NOMO-1 (cell line): ENCODE data around the gene KICS2.
A peak's percentile ranks its signal among the peaks of the same experiment; 100 is the strongest.
"Not testable (repeated sequence)": the region's sequence is repeated elsewhere in the genome, so short reads cannot be mapped to it uniquely, and the experiment has no call there.

Experiments
- DNase-seq, 2 experiments: peaks; one replicate each; lab custom pipeline; 2025; ENCODE audit not compliant: unreplicated experiment in 2 of 2; lab: John Stamatoyannopoulos, UW

KICS2 gene

GRCh38 chr12:64218597-64218996 is 3.5 kb downstream of the KICS2 start:
- DNase-seq = peak in 1 of 2 experiments; percentile 42

GRCh38 chr12:64217643-64218042 is 4.5 kb downstream of the KICS2 start:
- not testable (repeated sequence) for DNase-seq

- DNase-seq = no peak
Observed at GRCh38 chr12:64216239-64216638, 5.9 kb downstream of the KICS2 start.

DNA sequence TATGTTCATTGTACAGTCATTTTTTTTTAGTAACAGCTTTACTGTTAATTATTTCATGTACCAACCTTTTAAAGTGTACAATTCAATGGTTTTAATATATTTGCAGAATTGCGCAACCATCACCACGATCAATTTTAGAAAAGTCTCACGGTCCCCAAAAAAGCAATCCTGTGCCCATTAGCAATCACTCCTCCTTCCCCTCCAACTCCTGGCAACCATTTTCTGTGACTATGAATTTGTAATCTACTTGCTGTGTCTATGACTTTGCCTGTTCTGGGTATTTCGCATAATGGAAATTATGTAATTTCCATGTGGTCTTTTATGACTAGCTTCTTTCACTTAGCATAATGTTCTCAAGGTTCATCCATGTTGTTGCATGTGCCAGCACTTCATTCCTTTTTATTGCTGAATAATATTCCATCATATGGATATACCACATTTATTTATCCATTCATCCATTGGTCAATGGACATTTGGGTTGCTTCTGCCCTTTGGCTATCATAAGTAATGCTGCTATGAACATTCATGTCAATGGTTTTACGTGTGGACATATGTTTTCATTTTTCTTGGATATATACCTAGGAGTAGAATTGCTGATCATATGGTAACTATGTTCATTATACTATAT is 9.9 kb downstream of the KICS2 start:
- DNase-seq = no peak

- no peak for DNase-seq
Observed at GRCh38 chr12:64207453-64207852, 14.6 kb downstream of the KICS2 start.

DNA sequence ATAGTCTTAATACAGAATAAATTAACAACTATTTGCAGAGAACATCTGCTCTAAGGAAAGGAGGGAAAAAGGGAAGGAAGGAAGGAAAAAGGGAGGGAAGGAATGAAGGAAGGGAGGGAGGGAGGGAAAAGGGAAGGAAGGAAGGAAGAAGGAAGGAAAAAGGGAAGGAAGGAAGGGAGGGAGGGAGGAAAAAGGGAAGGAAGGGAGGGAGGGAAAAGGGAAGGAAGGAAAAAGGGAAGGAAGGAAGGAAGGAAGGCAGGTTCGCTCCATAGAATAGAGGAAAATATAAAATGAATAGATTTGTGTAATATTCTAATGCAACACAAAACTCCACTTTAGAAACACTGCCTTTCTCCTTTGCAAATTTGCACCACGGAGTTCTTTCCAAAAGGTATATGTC is 16.6 kb downstream of the KICS2 start:
- DNase-seq = no peak

GRCh38 chr12:64203775-64204174 is 18.3 kb downstream of the KICS2 start:
- no peak for DNase-seq

GRCh38 chr12:64203036-64203435 is 19.1 kb downstream of the KICS2 start:
- DNase-seq = no peak

DNA sequence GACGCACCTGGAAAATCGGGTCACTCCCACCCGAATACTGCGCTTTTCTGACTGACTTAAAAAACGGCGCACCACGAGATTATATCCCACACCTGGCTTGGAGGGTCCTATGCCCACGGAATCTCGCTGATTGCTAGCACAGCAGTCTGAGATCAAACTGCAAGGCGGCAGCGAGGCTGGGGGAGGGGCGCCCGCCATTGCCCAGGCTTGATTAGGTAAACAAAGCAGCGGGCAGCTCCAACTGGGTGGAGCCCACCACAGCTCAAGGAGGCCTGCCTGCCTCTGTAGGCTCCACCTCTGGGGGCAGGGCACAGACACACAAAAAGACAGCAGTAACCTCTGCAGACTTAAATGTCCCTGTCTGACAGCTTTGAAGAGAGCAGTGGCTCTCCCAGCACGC is 26.3 kb downstream of the KICS2 start:
- not testable (repeated sequence) for DNase-seq

- DNase-seq = no peak
Observed at GRCh38 chr12:64194333-64195149, 27.6 kb downstream of the KICS2 start.

DNA sequence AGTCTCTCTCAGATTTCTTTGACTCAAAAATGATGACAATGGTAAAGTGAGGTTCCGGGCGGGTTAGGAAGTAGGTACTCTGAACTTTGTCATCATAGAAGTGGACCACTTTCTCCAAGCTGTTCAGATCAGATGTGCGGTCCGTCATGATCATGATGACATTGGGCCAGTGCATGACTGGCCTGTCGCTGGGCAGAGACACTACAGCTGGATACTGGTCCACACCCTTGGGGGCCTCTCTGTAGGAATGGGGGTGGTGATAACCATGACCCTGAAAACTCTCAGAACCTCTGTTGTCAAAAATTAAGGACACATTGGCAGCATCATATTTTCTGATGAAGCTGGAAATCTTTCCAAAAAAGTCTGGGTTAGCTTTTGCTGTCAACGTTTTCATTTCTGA is 28.2 kb downstream of the KICS2 start:
- DNase-seq = no peak

DNA sequence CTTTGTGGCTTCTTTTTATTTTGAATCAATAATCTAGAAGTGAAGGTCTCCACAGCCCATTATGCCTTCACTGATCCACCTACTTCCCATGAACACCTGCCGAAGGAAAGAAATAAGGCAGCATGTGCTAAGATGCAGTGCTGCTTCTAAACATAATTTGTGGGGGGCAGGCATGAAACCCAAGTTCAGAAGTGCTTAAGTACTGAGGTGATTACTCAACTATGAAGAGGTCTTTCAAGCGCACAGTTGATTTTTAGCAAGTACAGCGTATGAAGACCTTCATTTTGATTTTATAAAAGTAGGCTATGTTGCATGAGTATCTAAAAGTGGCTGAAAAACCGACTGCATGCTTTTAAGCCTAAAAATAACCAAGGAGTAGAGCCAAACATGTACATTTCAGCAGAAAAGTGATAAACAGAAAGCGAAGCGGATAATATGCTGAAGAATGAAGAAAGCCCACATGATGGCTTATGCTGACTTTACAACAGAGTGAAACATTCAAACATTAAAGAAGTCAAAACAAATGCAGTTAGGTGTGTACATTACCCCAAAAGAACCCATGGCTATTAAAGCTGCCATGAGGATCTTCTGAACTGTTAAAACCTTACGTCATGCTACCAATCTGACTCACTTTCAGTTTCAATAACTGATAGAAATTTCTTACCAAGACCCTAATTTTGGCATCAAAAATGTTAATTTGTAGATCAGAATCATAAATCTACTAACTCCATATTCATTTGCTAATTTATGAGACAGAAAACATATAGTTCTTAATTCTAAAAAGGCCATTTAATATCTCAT is 29.3 kb downstream of the KICS2 start:
- DNase-seq = no peak

GRCh38 chr12:64190140-64190539 is 32.0 kb downstream of the KICS2 start:
- DNase-seq = no peak

DNA sequence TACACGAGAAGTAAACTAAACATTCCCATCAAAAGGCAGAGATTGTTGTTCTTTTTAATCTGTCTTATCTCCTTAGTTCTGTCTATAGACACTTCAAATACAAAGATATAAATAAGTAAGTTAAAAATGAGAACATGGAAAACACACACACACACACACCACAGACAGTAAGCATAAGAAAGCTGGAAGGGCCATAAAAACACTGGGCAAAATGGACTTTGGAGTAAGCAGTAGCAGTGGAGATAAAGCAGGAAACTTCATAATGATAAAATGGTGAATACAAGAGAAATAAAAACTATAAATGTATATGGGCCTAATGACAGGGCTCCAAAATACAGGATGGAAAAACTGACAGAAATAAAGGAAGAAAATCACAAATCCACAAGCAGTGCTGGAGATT is 32.6 kb downstream of the KICS2 start:
- no peak for DNase-seq

DNA sequence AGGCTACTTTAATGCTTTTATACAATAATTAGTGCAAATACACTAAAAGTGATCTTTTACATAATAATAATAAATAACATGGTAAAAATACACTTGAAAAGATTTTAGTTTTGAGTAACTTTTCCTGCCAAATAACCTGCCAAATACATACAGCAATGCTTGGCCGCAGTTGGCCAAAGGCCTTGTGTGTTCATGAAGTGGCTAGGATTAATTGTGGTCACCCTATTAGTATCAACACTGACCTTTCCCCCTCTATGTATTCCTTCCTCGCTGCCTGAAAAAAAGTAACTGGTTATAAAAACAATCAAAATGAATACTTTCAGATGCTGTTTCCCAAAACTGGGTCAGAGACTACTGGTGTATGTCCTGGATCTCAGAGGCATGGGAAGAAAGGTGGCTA is 34.3 kb downstream of the KICS2 start:
- no peak for DNase-seq

- peak; percentile 40 to 62 for DNase-seq
Observed at GRCh38 chr12:64187370-64187769, 34.7 kb downstream of the KICS2 start.

DNA sequence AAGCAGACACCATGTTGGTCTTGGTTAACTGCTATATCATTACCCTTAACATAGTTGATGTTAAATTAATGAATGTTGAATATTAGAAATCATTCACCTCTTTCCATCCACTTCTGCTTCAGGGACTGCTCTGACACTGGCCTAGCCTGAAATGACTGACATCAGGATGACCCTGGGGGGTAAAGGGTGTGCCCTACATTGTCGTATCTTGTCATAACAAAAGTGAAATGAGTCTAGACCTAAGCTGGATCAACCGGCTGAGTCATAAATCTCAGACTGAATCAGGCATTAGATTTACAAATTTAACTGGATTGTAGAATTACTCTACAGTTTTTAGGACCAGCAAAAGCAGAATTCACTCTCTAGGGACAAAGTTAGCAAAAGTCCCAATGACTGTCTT is 35.3 kb downstream of the KICS2 start:
- no peak for DNase-seq

DNA sequence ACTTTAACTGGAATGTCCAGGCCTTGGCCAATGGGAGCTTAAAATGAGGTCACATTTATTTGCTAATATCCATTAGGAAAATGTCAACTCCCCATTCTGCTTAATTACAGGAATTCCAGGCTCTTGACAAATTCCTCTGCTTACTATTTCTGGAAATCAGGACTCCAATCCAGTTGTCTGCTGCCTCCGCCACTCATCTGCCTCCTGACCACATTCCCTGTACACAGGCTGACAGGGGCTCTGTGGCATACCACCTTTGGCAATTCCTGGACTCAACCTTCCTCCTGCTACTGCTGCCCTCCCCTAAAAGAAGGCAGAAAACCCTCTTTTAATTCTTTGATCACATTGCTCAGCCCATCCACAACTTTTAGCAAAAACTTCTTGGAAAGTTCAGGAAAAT is 37.9 kb downstream of the KICS2 start:
- DNase-seq = no peak

GRCh38 chr12:64181430-64182291 is 40.4 kb downstream of the KICS2 start:
- no peak for DNase-seq

DNA sequence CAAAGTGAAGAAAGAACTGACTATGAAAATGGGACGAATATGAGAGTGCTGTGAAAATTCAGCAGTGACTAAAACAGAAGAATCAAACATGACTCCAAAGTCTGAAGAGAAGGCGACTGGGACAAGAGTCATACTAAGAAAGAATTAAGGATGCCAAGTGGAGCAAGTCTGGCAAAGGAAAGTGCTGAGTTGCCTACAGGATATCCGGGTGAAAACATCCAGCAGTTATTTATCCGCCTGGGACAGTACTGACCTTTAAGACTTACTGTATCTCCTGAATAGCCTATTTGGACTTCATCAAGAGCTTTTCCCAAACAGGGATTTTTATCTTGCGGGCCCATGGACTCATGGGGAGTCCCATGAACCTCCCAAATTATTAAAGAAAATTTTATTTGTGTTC is 41.1 kb downstream of the KICS2 start:
- DNase-seq = no peak

DNA sequence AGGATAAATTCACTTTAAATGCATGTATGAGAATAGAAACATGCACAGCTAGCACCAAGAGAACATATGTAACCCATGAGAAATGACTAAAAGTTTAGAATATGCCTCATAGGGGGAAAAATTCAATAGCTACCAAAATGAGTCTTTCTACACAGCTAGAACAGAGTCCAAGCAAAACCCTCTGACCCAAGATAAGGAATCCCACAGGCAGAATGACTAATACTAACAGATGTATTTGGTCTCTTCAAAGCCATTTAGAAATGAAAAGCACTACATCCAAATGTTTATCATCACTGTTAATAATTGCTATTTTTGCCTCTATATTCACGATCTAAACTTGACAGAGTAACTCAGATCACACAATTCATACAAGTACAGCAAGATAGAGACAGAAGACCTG is 44.0 kb downstream of the KICS2 start:
- DNase-seq = no peak
